Breast epithelium (tissue), 4 donors: Measurements from ENCODE around the gene PAK2. TPM values are rescaled to one million over a fixed set of nuclear protein-coding genes. Genes with fewer than 3 reads are reported as not detected.

Experiments
- DNase-seq, 2 donors: peaks; one replicate each; pipeline ENCODE4 v3.0.0-alpha.2; 2019; ENCODE audit warnings: low spot score in 2 of 2
- H3K27ac ChIP-seq, 2 donors: fragments of 200-600 bp; sonication (generic) in 1 of 2; one replicate each; pipeline ENCODE4 v1.5.1; 2016 to 2019; ENCODE audit warnings: mild to moderate bottlenecking in 1 of 2
- H3K27me3 ChIP-seq, 2 donors: fragments of 200-600 bp; sonication (generic) in 1 of 2; one replicate each; pipeline versions ENCODE4 v1.5.1 to v1.6.0; 2017 to 2019; ENCODE audit warnings: control low read depth in 1 of 2, mild to moderate bottlenecking in 1 of 2
- H3K36me3 ChIP-seq: fragments of 200-600 bp; one replicate; pipeline ENCODE4 v1.5.1; 2019
- H3K4me1 ChIP-seq, 2 donors: fragments of 200-600 bp; sonication (generic); one replicate each; pipeline ENCODE4 v1.5.1; 2016 to 2019; ENCODE audit warnings: control low read depth in 1 of 2
- H3K4me3 ChIP-seq, 3 donors: fragments of 200-600 bp; sonication (generic); 1 replicate in 2 of 3; 2 replicates in 1 of 3; pipeline ENCODE4 v1.5.1; 2016 to 2019; ENCODE audit warnings: mild to moderate bottlenecking in 3 of 3, moderate library complexity in 2 of 3
- H3K9me3 ChIP-seq, 2 donors: fragments of 200-600 bp; sonication (generic) in 1 of 2; one replicate each; pipeline ENCODE4 v1.5.1; 2016 to 2019; ENCODE audit warnings: control low read depth in 1 of 2
- POLR2A ChIP-seq: fragments of 450-650 bp; IDR thresholded peaks from one replicate; pipeline ENCODE4 v1.6.1; 2016; ENCODE audit warnings: antibody characterized with exemption, mild to moderate bottlenecking, moderate library complexity
- POLR2AphosphoS5 ChIP-seq, 3 donors: sonication (generic); formaldehyde crosslinking; IDR thresholded peaks; one replicate each; pipeline ENCODE4 v1.6.1; 2017; ENCODE audit warnings: antibody characterized with exemption in 3 of 3
- intact Hi-C: fragments of 100-400 bp; cut with DNase I; formaldehyde crosslinking; loops from one replicate; pipeline ENCODE4 v1.15.1; 2023; ENCODE audit warnings: low total_unique reads
- total RNA-seq, 3 donors: library from RNA; depleted of rRNA; stranded (reverse); fragments of >200 nt; gene quantifications; one replicate each; pipeline ENCODE4 v1.1.0, GENCODE V29; 2016
- TF ChIP-seq, protein P1 (sequence below), 3 donors: fragments of 450-650 bp; IDR thresholded peaks; one replicate each; pipeline ENCODE4 v1.5.1; 2016 to 2017; ENCODE audit warnings: antibody characterized with exemption in 3 of 3, mild to moderate bottlenecking in 3 of 3, moderate library complexity in 3 of 3

PAK2 gene
- total RNA-seq, 3 donors from 2014 or later: 42.3 to 71.2 (median 50.5) TPM

DNA sequence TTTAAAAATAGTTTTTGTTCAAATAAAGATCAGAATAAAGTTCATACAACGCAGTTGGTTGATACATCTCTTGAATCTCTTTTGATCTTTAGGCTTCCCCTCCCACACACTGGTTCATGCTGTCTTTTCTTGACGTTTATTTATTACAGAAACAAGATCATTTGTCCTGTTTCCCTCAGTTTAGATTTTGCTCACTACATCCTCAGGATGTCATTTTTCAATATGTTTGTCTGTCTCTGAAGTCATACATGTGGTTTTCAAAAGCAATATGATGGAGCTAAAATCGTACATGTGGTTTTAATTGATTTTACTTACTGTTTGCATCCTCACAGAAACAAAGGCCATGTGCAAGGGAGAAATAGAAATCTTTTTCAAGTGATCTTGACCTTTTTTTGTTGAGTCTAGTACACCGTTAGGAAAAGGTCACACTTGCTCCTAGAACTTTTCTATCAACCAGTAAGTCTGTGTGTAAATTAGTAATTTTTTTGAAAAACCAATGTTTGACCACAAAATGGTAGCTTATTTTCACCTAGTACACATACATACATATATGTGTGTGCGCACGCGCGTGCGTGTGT lies 64.3 kb downstream of the PAK2 start:
- Histone ChIP-seq H3K27me3 (no peaks in the 10 kb centered on the region), H3K36me3 (peaks cover 13% of the 10 kb centered on the region), H3K27ac (no peak overlapping the region), H3K9me3 (no peaks in the 10 kb centered on the region), H3K4me1 (no peaks in the 10 kb centered on the region), H3K4me3 (no peak overlapping the region)
- no peak for DNase-seq
- no peak for TF ChIP-seq POLR2A
- TF ChIP-seq, protein P1, sequence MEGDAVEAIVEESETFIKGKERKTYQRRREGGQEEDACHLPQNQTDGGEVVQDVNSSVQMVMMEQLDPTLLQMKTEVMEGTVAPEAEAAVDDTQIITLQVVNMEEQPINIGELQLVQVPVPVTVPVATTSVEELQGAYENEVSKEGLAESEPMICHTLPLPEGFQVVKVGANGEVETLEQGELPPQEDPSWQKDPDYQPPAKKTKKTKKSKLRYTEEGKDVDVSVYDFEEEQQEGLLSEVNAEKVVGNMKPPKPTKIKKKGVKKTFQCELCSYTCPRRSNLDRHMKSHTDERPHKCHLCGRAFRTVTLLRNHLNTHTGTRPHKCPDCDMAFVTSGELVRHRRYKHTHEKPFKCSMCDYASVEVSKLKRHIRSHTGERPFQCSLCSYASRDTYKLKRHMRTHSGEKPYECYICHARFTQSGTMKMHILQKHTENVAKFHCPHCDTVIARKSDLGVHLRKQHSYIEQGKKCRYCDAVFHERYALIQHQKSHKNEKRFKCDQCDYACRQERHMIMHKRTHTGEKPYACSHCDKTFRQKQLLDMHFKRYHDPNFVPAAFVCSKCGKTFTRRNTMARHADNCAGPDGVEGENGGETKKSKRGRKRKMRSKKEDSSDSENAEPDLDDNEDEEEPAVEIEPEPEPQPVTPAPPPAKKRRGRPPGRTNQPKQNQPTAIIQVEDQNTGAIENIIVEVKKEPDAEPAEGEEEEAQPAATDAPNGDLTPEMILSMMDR (IDR thresholded peaks at IDR 0.05): no peak
- intact Hi-C loops: no loop called here

DNA sequence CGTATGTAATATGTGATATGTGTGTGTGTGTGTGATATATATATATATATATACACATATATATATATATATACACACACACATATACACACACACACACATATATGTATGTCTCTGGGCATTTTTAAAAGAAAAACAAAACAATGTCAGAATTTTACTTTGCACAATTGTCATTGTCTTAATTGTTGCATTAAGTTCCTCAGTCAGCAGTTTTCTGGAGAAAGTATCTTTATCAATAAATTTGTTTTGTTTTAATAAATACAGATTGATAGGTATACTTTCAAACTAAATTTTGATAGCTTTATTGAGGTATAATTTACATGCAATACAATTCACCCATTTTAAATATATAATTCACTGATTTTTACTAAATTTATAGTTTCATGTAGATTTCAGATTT lies 65.1 kb downstream of the PAK2 start:
- peaks cover 13% of the 10 kb centered on the region for H3K36me3 ChIP-seq
- no peaks in the 10 kb centered on the region for H3K9me3 ChIP-seq
- H3K27ac ChIP-seq: no peak overlapping the region
- H3K4me1 ChIP-seq: no peaks in the 10 kb centered on the region
- TF ChIP-seq, protein P1 (IDR thresholded peaks at IDR 0.05): no peak
- TF ChIP-seq POLR2A (no peak), POLR2AphosphoS5 (IDR thresholded peaks at IDR 0.05) (no peak)
- no peak for DNase-seq
- no peak overlapping the region for H3K4me3 ChIP-seq
- H3K27me3 ChIP-seq: no peaks in the 10 kb centered on the region
- intact Hi-C loops: no loop called here

DNA sequence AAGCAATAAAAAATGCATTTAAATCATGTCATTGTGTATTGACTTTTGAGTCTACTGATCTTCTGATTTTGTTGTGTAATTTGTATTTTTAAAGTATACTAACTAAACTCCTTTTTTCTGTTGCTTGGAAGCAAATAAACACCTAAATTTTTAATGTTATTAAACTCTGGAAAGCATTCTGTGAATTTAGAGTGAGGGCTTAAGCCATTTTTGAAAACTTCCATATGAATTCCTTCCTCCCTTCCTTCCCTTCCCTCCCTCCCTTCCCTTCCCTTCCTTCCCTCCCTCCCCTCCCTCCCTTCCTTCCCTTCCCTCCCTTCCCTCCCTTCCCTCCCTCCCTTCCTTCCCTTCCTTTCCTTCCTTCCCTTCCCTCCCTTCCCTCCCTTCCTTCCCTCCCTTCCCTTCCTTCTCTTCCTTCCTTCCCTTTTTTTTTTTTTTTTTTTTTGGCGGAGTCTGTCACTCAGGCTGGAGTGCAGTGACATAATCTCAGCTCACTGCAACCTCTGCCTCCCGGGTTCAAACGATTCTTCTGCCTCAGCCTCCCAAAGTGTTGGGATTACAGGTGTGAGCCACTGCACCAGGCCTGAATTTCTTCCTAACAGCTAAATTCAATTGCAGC lies 71.4 kb downstream of the PAK2 start:
- peaks cover 19% of the 10 kb centered on the region for H3K36me3 ChIP-seq
- DNase-seq: no peak
- TF ChIP-seq POLR2A: no peak
- no peak for TF ChIP-seq POLR2AphosphoS5 (IDR thresholded peaks at IDR 0.05)
- TF ChIP-seq, protein P1 (IDR thresholded peaks at IDR 0.05): no peak
- no peaks in the 10 kb centered on the region for H3K27me3 ChIP-seq
- H3K4me3 ChIP-seq: no peak overlapping the region
- no peak overlapping the region for H3K27ac ChIP-seq
- intact Hi-C loops: no loop called here
- no peaks in the 10 kb centered on the region for H3K9me3 ChIP-seq
- no peaks in the 10 kb centered on the region for H3K4me1 ChIP-seq

DNA sequence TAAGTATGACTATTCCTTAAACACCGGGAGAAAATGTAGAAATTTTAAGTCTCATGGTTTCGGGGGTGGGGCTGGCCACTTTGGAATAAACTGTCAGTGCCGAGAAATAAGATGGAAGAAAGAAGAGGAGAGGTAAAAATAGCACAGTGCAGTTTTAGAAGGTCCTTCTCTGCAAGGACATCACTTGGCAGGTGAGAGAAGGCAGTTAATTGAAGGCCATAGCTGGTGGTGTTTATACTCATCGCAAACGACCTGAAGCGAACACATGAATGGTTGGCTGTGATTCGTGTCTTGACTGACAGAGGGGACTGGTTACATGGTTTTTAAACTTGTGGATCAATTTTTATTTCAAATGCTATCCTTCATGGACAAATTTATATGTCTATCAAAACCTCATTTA lies 73.2 kb downstream of the PAK2 start:
- intact Hi-C loops: no loop called here
- DNase-seq: no peak
- no peak overlapping the region for H3K27ac ChIP-seq
- no peaks in the 10 kb centered on the region for H3K27me3 ChIP-seq
- no peak overlapping the region for H3K4me3 ChIP-seq
- no peaks in the 10 kb centered on the region for H3K4me1 ChIP-seq
- peaks cover 6% of the 10 kb centered on the region for H3K36me3 ChIP-seq
- TF ChIP-seq POLR2A: no peak
- TF ChIP-seq POLR2AphosphoS5 (IDR thresholded peaks at IDR 0.05): no peak
- TF ChIP-seq, protein P1 (IDR thresholded peaks at IDR 0.05): no peak
- H3K9me3 ChIP-seq: no peaks in the 10 kb centered on the region

DNA sequence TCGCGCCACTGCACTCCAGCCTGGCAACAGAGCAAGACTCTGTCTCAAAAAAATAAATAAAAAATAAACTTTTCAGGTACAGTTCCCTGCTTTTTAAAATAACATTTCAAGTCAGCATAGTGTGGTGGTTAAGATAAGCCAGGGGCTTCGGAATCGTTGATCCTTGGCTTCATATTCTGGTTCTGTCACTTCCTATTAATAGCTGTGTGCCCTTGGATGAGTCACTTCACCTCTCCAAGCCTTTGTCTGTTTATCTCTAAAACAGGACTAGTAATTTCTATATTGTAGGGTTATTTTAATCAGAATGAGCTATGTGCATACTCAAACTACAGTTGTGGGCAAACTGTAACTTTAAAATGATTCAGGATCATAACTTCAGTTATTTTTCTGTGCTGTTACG lies 74.2 kb downstream of the PAK2 start:
- Histone ChIP-seq H3K36me3 (peaks cover 6% of the 10 kb centered on the region), H3K27ac (no peak overlapping the region), H3K4me1 (no peaks in the 10 kb centered on the region), H3K4me3 (no peak overlapping the region), H3K27me3 (no peaks in the 10 kb centered on the region), H3K9me3 (no peaks in the 10 kb centered on the region)
- intact Hi-C loops: no loop called here
- no peak for DNase-seq
- TF ChIP-seq, protein P1 (IDR thresholded peaks at IDR 0.05): no peak
- TF ChIP-seq POLR2AphosphoS5 (IDR thresholded peaks at IDR 0.05) (no peak), POLR2A (no peak)
